ENCODE results near the gene CADM4.

DNA sequence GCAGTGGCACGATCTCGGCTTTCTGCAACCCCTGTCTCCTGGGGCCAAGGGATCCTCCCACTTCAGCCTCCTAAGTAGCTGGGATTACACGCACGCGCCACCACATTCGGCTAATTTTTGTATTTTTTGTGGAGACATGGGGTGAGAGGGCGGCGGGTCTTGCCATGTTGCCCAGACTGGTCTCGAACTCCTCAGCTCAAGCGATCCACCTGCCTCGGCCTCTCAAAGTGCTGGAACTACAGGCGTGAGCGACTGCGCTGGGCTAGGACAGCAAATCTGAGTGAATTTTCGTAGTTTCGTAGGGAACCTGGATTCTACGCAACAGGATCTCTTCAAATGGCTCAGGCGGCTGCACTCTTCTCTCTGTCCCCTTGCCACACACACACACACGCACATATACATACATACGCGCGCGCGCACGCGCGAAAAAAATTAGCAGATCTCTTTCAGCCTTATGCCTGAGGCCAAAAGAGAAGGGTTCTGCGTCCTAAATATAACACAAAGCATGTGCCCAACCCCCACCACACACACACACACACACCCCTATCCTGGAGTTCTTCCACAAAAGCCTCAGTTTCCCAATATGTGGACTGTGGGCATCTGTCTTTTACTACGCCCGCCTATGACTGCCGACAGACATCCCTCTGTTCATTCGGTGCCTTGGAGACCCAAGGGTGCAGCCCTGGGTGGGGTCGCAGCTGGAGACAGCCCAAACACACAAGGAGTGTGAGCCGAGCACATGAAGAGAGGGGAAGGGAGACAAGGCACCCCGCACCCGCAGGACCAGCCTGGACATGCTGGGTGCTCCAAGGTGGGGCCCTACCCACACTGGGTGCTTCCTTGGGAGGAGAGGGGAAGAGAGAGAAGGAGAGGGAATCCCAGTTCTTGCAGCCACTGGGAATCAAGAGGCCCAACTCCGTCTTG lies 63.4 kb downstream of the CADM4 start:
- TF ChIP-seq, protein P1, sequence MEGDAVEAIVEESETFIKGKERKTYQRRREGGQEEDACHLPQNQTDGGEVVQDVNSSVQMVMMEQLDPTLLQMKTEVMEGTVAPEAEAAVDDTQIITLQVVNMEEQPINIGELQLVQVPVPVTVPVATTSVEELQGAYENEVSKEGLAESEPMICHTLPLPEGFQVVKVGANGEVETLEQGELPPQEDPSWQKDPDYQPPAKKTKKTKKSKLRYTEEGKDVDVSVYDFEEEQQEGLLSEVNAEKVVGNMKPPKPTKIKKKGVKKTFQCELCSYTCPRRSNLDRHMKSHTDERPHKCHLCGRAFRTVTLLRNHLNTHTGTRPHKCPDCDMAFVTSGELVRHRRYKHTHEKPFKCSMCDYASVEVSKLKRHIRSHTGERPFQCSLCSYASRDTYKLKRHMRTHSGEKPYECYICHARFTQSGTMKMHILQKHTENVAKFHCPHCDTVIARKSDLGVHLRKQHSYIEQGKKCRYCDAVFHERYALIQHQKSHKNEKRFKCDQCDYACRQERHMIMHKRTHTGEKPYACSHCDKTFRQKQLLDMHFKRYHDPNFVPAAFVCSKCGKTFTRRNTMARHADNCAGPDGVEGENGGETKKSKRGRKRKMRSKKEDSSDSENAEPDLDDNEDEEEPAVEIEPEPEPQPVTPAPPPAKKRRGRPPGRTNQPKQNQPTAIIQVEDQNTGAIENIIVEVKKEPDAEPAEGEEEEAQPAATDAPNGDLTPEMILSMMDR (IDR thresholded peaks at IDR 0.05) = no peak
- no peak for TF ChIP-seq POLR2A (IDR thresholded peaks at IDR 0.05)

Data from thyroid gland (tissue), 4 donors.